ENCODE measurements around the gene GLCE.

The GLCE gene

DNA sequence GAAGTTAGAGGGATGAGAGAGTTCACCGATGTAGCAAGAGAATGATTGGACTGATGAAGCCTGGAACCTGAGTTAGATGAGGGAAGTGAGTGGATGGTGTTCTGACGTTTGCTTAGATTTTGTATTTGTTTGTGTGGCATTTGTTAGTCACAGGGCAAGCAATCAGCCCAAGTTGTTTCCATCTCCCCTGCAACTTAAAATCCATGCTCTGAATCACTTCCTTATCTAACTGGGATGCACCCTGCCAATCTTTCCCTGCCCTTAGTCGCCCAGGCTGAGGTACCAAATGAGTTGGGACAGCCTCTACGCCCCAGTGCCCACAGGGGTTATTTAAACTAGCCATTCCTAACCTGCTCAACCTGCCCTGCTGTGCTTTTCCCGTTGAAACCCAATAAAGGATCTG lies 150.9 kb downstream of the GLCE start:
- no peak for TF ChIP-seq EZH2 (IDR thresholded peaks at IDR 0.05; ENCODE audit: borderline replicate concordance, low read length)
- H3K4me1 ChIP-seq (ENCODE audit: insufficient read depth, low read length, severe bottlenecking) = no peaks in the 10 kb centered on the region
- H3K9me2 ChIP-seq (ENCODE audit: low read depth, low read length) = no peaks in the 10 kb centered on the region
- H3F3A ChIP-seq (ENCODE audit: insufficient read depth, low read length) = no peaks in the 10 kb centered on the region
- no peak overlapping the region for H2AFZ ChIP-seq (ENCODE audit: low read length)
- H3K79me2 ChIP-seq (ENCODE audit: insufficient read depth, low read length) = no peaks in the 10 kb centered on the region
- no peaks in the 10 kb centered on the region for H3K27me3 ChIP-seq (ENCODE audit: insufficient read depth, low read length)
- H3K4me3 ChIP-seq (ENCODE audit: low read depth, low read length, poor library complexity, severe bottlenecking) = no peak overlapping the region
- H3K9me3 ChIP-seq (ENCODE audit: low read length) = no peaks in the 10 kb centered on the region
- H3K27ac ChIP-seq (ENCODE audit: low read depth, low read length, poor library complexity, severe bottlenecking) = no peak overlapping the region
- H3K36me3 ChIP-seq (ENCODE audit: insufficient read depth, low read length) = no peaks in the 10 kb centered on the region
- H3K9ac ChIP-seq (ENCODE audit: low read length) = no peak overlapping the region
- no peak overlapping the region for H3K4me2 ChIP-seq (ENCODE audit: low read length)
- H4K20me1 ChIP-seq (ENCODE audit: insufficient read depth, low read length) = no peaks in the 10 kb centered on the region

DNA sequence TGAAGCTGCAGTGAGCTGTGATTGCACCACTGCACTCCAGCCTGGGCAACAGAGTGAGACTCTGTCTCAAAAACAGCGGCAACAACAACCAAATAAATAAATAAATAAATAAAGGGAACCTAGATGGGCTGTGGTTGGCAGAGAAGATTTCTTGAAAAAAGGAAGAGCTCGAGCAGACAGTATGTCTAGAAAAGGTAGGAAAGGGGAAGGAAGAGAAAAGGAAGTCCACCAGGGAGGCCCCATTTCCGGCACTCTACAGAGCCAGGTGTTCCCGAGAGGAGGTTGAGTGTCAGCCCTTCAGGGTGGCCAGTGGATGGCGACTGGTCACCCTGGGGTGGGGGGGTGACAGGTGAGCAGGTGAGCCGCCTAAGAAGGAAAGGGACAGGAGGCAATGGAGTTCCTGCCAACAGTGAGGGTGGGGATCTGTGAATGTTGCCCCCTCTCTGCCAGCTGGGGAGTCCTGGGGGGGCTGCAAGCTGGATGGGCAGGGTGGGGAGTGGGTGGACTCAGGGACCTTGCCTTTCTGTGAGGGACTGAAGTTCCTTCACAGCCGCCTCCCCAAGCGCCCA lies 153.1 kb downstream of the GLCE start:
- Histone ChIP-seq H3K27ac (ENCODE audit: low read depth, low read length, poor library complexity, severe bottlenecking) (no peak overlapping the region), H3K9ac (ENCODE audit: low read length) (no peak overlapping the region), H3K4me1 (ENCODE audit: insufficient read depth, low read length, severe bottlenecking) (no peaks in the 10 kb centered on the region), H3K36me3 (ENCODE audit: insufficient read depth, low read length) (no peaks in the 10 kb centered on the region), H3K9me2 (ENCODE audit: low read depth, low read length) (no peaks in the 10 kb centered on the region), H3K9me3 (ENCODE audit: low read length) (no peaks in the 10 kb centered on the region), H3K27me3 (ENCODE audit: insufficient read depth, low read length) (no peaks in the 10 kb centered on the region), H4K20me1 (ENCODE audit: insufficient read depth, low read length) (no peaks in the 10 kb centered on the region), H3K4me2 (ENCODE audit: low read length) (no peak overlapping the region), H3K79me2 (ENCODE audit: insufficient read depth, low read length) (no peaks in the 10 kb centered on the region), H3F3A (ENCODE audit: insufficient read depth, low read length) (no peaks in the 10 kb centered on the region), H3K4me3 (ENCODE audit: low read depth, low read length, poor library complexity, severe bottlenecking) (no peak overlapping the region), H2AFZ (ENCODE audit: low read length) (no peak overlapping the region)
- TF ChIP-seq, protein P1, sequence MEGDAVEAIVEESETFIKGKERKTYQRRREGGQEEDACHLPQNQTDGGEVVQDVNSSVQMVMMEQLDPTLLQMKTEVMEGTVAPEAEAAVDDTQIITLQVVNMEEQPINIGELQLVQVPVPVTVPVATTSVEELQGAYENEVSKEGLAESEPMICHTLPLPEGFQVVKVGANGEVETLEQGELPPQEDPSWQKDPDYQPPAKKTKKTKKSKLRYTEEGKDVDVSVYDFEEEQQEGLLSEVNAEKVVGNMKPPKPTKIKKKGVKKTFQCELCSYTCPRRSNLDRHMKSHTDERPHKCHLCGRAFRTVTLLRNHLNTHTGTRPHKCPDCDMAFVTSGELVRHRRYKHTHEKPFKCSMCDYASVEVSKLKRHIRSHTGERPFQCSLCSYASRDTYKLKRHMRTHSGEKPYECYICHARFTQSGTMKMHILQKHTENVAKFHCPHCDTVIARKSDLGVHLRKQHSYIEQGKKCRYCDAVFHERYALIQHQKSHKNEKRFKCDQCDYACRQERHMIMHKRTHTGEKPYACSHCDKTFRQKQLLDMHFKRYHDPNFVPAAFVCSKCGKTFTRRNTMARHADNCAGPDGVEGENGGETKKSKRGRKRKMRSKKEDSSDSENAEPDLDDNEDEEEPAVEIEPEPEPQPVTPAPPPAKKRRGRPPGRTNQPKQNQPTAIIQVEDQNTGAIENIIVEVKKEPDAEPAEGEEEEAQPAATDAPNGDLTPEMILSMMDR (IDR thresholded peaks at IDR 0.05; ENCODE audit: low read length) = no peak
- no peak for TF ChIP-seq EZH2 (IDR thresholded peaks at IDR 0.05; ENCODE audit: borderline replicate concordance, low read length)

DNA sequence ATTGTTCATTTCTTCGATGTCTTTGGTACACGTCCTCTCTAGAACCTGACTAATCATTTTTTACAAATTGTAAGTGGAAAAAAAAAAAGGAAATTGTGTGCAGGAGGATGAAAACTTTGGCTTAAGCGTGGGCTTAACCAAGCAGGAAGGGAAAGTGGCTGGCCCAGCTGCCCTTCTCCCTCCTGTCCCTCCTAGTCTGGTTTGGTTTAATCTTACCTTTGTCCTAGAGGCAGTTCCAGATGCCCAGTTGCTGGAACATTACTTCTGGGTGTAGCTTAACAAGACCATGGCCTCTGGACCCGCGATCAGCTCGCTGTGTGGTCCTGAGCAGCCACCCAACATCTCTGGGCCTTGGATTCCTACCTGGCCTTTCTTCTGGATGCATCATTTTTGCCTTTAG lies 153.7 kb downstream of the GLCE start:
- no peaks in the 10 kb centered on the region for H3F3A ChIP-seq (ENCODE audit: insufficient read depth, low read length)
- no peaks in the 10 kb centered on the region for H3K9me3 ChIP-seq (ENCODE audit: low read length)
- no peaks in the 10 kb centered on the region for H3K4me1 ChIP-seq (ENCODE audit: insufficient read depth, low read length, severe bottlenecking)
- no peak for TF ChIP-seq EZH2 (IDR thresholded peaks at IDR 0.05; ENCODE audit: borderline replicate concordance, low read length)
- TF ChIP-seq, protein P1 (IDR thresholded peaks at IDR 0.05; ENCODE audit: low read length) = no peak
- no peaks in the 10 kb centered on the region for H3K79me2 ChIP-seq (ENCODE audit: insufficient read depth, low read length)
- no peaks in the 10 kb centered on the region for H3K36me3 ChIP-seq (ENCODE audit: insufficient read depth, low read length)
- no peak overlapping the region for H3K9ac ChIP-seq (ENCODE audit: low read length)
- no peaks in the 10 kb centered on the region for H3K9me2 ChIP-seq (ENCODE audit: low read depth, low read length)
- H3K4me3 ChIP-seq (ENCODE audit: low read depth, low read length, poor library complexity, severe bottlenecking) = no peak overlapping the region
- H4K20me1 ChIP-seq (ENCODE audit: insufficient read depth, low read length) = no peaks in the 10 kb centered on the region
- H3K27ac ChIP-seq (ENCODE audit: low read depth, low read length, poor library complexity, severe bottlenecking) = no peak overlapping the region
- no peaks in the 10 kb centered on the region for H3K27me3 ChIP-seq (ENCODE audit: insufficient read depth, low read length)
- no peak overlapping the region for H3K4me2 ChIP-seq (ENCODE audit: low read length)
- no peak overlapping the region for H2AFZ ChIP-seq (ENCODE audit: low read length)

DNA sequence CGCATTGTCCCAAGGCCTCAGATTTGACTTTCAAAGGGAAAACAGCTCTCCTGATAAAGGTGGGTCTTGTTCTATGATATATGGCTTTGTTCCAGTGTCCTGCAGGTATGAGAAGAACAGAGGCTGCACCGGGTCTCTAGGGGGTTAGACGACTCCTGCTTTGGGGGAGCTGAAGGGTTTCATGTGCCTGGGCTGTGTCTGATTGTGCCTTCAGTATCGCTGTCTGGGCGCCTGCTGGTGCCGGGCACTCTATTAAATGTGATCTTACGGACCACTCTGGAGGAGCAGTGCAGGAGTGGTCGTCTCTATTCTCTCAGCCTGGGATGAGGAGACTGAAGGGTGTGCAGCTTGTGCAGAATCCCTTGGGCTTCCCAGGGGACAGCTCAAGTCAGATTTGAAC lies 154.3 kb downstream of the GLCE start:
- no peaks in the 10 kb centered on the region for H3K9me3 ChIP-seq (ENCODE audit: low read length)
- TF ChIP-seq, protein P1 (IDR thresholded peaks at IDR 0.05; ENCODE audit: low read length) = no peak
- TF ChIP-seq EZH2 (IDR thresholded peaks at IDR 0.05; ENCODE audit: borderline replicate concordance, low read length) = no peak
- H3K27ac ChIP-seq (ENCODE audit: low read depth, low read length, poor library complexity, severe bottlenecking) = no peak overlapping the region

More for the DNA sequence above, 154.3 kb downstream of the GLCE start:
- Histone ChIP-seq H3K4me3 (ENCODE audit: low read depth, low read length, poor library complexity, severe bottlenecking) (no peak overlapping the region), H3K9ac (ENCODE audit: low read length) (no peak overlapping the region), H3K9me2 (ENCODE audit: low read depth, low read length) (no peaks in the 10 kb centered on the region), H3K4me1 (ENCODE audit: insufficient read depth, low read length, severe bottlenecking) (no peaks in the 10 kb centered on the region), H3K79me2 (ENCODE audit: insufficient read depth, low read length) (no peaks in the 10 kb centered on the region), H3K27me3 (ENCODE audit: insufficient read depth, low read length) (no peaks in the 10 kb centered on the region), H2AFZ (ENCODE audit: low read length) (no peak overlapping the region), H4K20me1 (ENCODE audit: insufficient read depth, low read length) (no peaks in the 10 kb centered on the region), H3K4me2 (ENCODE audit: low read length) (no peak overlapping the region), H3K36me3 (ENCODE audit: insufficient read depth, low read length) (no peaks in the 10 kb centered on the region), H3F3A (ENCODE audit: insufficient read depth, low read length) (no peaks in the 10 kb centered on the region)
